Kidney (tissue), 22 donors: ENCODE results near the gene ST3GAL4. TPM values are rescaled to one million over a fixed set of nuclear protein-coding genes. Genes with fewer than 3 reads are reported as not detected.

Experiments used
- DNase-seq, 5 donors: peaks; one replicate each; pipeline ENCODE4 v3.0.0-alpha.2; 2013 to 2020
- FAIRE-seq: peaks from 2 replicates; lab custom pipeline; 2012; peaks lifted over from hg19 to GRCh38; lab: Jason Lieb, UNC
- H3K27ac ChIP-seq, 2 donors: one replicate each; pipeline ENCODE4 v1.7.0; 2013; ENCODE audit warnings: low read depth in 2 of 2, low read length in 2 of 2, inconsistent platforms in 1 of 2
- H3K27me3 ChIP-seq: one replicate; pipeline ENCODE4 v1.7.1; 2013; ENCODE audit warnings: low read length, inconsistent platforms; ENCODE audit not compliant: control insufficient read depth, insufficient read depth
- H3K36me3 ChIP-seq, 3 donors: one replicate each; pipeline versions ENCODE4 v1.7.0 to v1.7.1; 2013; ENCODE audit warnings: low read length in 3 of 3, control low read depth in 1 of 3, inconsistent platforms in 1 of 3; ENCODE audit not compliant: insufficient read depth in 3 of 3, control insufficient read depth in 2 of 3
- H3K4me1 ChIP-seq, 3 donors: one replicate each; pipeline versions ENCODE4 v1.7.0 to v1.7.1; 2013; ENCODE audit warnings: low read length in 3 of 3, inconsistent platforms in 1 of 3, low read depth in 1 of 3; ENCODE audit not compliant: control insufficient read depth in 2 of 3, insufficient read depth in 2 of 3
- H3K4me3 ChIP-seq, 3 donors: one replicate each; pipeline versions ENCODE4 v1.7.0 to v1.8.1; 2013; ENCODE audit warnings: low read length in 3 of 3, control low read depth in 1 of 3, inconsistent platforms in 1 of 3
- H3K9ac ChIP-seq, 3 donors: one replicate each; pipeline versions ENCODE4 v1.7.0 to v1.7.1; 2013; ENCODE audit warnings: low read length in 3 of 3, control low read depth in 1 of 3, inconsistent platforms in 1 of 3
- H3K9me3 ChIP-seq, 3 donors: one replicate each; pipeline versions ENCODE4 v1.7.0 to v1.7.1; 2013; ENCODE audit warnings: low read length in 3 of 3, control low read depth in 1 of 3, inconsistent platforms in 1 of 3; ENCODE audit not compliant: control insufficient read depth in 2 of 3, insufficient read depth in 1 of 3
- intact Hi-C: fragments of 100-400 bp; cut with DNase I; formaldehyde crosslinking; loops from one replicate; pipeline ENCODE4 v1.11.1; 2022
- long read RNA-seq, 10 donors: library from polyadenylated mRNA in 1 of 10; unstranded in 1 of 10; transcript quantifications; one replicate each; pipeline ENCODE4 v2.0.0 and lab custom pipeline, GENCODE V29; 2021 to 2026
- polyA plus RNA-seq: library from polyadenylated mRNA; stranded (reverse); fragments of 350-450 nt; fragmentation: Illumina TruSeq; extraction: RNeasy Lipid Tissue Mini Kit (QIAGEN cat#74804); gene quantifications from one replicate; pipeline ENCODE4 v1.2.3, GENCODE V29; 2014; ENCODE audit warnings: low read depth, low replicate concordance; ENCODE audit not compliant: insufficient read depth
- total RNA-seq: library from RNA; stranded (reverse); fragmentation: NEBNext Ultra II Directional; extraction: Animal tissue kit (Norgen Biotek cat#: 25700); gene quantifications from one replicate; pipeline ENCODE4 v1.2.1, GENCODE V29; 2021
- TF ChIP-seq, protein P1 (sequence below): IDR thresholded peaks from 3 replicates; pipeline ENCODE4 v1.5.1; 2012; ENCODE audit warnings: mild to moderate bottlenecking, moderate library complexity, borderline replicate concordance; ENCODE audit not compliant: insufficient read depth; ENCODE audit errors: extremely low read depth
- donor health status: control.
- donor health status: control.
- donor health status: control.
- donor health status: control.
- donor health status: control.
- donor health status: DM: yes; HTN: yes; CAD: no.
- donor health status: Normal renal cell carcinoma (clear cell type).

The ST3GAL4 gene, protein sequence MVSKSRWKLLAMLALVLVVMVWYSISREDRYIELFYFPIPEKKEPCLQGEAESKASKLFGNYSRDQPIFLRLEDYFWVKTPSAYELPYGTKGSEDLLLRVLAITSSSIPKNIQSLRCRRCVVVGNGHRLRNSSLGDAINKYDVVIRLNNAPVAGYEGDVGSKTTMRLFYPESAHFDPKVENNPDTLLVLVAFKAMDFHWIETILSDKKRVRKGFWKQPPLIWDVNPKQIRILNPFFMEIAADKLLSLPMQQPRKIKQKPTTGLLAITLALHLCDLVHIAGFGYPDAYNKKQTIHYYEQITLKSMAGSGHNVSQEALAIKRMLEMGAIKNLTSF
- total RNA-seq (27.4 TPM), polyA plus RNA-seq (72.8 TPM)
- long read RNA-seq, donor 1, partial matches to known transcripts: 0 of 4 reads
- long read RNA-seq, donor 1, other reads (novel, unspliced or antisense): 0 of 4 reads
- long read RNA-seq, donor 2, partial matches to known transcripts: 0 of 3 reads
- long read RNA-seq, donor 2, other reads (novel, unspliced or antisense): 0 of 3 reads
- long read RNA-seq, donor 3, partial matches to known transcripts: 0 of 2 reads
- long read RNA-seq, donor 3, other reads (novel, unspliced or antisense): 0 of 2 reads
- long read RNA-seq, donor 4, partial matches to known transcripts: 0 of 1 reads
- long read RNA-seq, donor 4, other reads (novel, unspliced or antisense): 0 of 1 reads
- long read RNA-seq, donor 5: 0 reads
- long read RNA-seq, donor 6: 0 reads
- long read RNA-seq, donor 7, transcript ST3GAL4-204 (11 exons, 1,812 nt): major isoform, 8 of 20 reads
- long read RNA-seq, donor 7, partial matches to known transcripts: 0 of 20 reads
- long read RNA-seq, donor 7, other reads (novel, unspliced or antisense): 5 of 20 reads
- long read RNA-seq, donor 8, partial matches to known transcripts: 0 of 2 reads
- long read RNA-seq, donor 8, other reads (novel, unspliced or antisense): 0 of 2 reads
- long read RNA-seq, donor 9, partial matches to known transcripts: 0 of 3 reads
- long read RNA-seq, donor 9, other reads (novel, unspliced or antisense): 0 of 3 reads
- long read RNA-seq, donor 10, partial matches to known transcripts: 0 of 2 reads
- long read RNA-seq, donor 10, other reads (novel, unspliced or antisense): 0 of 2 reads

DNA sequence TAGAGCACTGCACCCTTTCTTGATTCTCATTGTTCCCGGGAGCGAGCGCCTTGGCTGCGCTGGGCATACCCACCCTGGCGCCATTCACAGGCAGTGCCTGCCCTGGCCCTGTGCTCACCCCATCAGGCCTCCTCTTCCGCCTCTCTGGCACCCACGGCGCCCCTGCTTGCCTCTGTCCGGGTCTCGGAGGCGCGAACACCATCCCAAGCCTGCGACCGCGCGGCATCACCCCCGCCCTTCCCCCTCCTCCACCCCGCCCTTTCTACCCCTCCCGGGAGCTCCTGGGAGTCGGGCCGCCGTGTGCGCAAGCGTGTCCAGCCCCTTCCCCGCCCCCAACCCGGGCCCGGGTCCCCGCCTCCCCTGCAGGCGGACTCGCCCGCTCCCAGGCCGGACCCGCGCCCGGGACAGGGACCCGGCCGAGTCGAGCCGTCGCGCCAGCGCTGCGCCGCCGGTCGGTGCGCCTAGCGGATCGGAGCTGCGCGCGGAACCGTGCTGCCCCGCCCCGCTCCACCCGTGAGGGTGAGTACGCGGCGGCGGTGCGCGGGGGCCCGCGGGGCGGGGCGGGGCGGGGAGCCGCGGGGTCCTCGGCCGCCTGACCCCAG is at the start of gene ST3GAL4:
Gene ST3GAL4, plus strand, starts transcription at position 363 of the 602 bp plus-strand sequence. CDS start 50,470 bp downstream, outside the sequence.
- Histone ChIP-seq H3K4me3 (peak within 1 kb of the TSS; percentile 68 to 74 (median 73)), H3K9me3 (no peaks in the 10 kb centered on the region), H3K9ac (peak within 1 kb of the TSS; percentile 39 to 84 (median 56)), H3K27me3 (no peaks in the 10 kb centered on the region), H3K36me3 (no peaks in the 10 kb centered on the region), H3K27ac (peak within 1 kb of the TSS; percentile 77 to 81), H3K4me1 (peaks cover 0 to 35% (median 15%) of the 10 kb centered on the region in 3 donors)
- TF ChIP-seq, protein P1, sequence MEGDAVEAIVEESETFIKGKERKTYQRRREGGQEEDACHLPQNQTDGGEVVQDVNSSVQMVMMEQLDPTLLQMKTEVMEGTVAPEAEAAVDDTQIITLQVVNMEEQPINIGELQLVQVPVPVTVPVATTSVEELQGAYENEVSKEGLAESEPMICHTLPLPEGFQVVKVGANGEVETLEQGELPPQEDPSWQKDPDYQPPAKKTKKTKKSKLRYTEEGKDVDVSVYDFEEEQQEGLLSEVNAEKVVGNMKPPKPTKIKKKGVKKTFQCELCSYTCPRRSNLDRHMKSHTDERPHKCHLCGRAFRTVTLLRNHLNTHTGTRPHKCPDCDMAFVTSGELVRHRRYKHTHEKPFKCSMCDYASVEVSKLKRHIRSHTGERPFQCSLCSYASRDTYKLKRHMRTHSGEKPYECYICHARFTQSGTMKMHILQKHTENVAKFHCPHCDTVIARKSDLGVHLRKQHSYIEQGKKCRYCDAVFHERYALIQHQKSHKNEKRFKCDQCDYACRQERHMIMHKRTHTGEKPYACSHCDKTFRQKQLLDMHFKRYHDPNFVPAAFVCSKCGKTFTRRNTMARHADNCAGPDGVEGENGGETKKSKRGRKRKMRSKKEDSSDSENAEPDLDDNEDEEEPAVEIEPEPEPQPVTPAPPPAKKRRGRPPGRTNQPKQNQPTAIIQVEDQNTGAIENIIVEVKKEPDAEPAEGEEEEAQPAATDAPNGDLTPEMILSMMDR: no peak
- intact Hi-C loops: no loop called here
- no peak for FAIRE-seq
- DNase-seq: peak; percentile 85 to 95 (median 94)

DNA sequence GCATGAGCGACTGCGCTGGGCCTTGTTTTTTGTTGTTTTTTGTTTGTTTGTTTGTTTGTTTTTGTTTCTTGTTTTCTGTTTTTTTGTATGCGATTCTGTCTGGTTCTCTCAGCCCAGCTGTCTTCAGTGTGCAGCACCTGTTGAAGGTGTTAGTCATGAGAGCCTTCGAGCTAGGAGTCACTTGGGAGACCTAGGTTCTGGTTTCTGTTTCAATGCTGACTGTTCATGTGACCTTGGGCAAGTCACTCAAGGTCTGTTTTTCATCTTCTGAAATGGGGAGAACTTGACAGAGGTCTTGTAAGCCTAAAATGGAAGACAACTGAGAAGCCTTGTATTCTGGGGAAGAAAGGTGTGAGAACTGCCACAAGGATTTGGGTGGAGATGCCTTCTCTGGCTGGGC is 49.8 kb upstream of the ST3GAL4 start:
- TF ChIP-seq, protein P1: no peak
- intact Hi-C loops: no loop called here
- DNase-seq: no peak
- Histone ChIP-seq H3K27ac (no peak overlapping the region), H3K4me1 (peaks cover 0 to 8% (median 0%) of the 10 kb centered on the region in 3 donors), H3K9ac (no peak overlapping the region), H3K4me3 (no peak overlapping the region), H3K27me3 (no peaks in the 10 kb centered on the region), H3K9me3 (no peaks in the 10 kb centered on the region), H3K36me3 (peaks cover 0 to 2% (median 0%) of the 10 kb centered on the region in 3 donors)
- FAIRE-seq: no peak

DNA sequence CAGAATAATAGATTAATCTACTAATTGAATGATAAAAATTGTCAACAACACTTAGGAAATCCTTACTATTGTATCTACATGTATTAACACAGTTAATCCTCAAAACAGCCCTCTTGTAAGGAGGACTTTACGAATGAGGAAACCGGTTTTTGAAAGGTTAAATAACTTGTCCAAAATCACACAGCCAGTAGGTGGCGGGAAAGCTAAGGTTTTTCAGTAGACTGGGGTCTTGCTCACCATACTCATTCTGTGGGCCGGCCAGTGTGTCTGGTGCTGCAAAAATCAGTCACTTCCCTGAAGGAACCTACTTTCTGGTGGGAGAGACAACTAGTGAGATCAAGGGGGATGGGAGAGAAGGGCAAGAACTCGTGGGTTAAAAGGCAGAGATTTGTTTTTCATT is 47.8 kb upstream of the ST3GAL4 start:
- DNase-seq (peak in 3 of 5 donors; percentile 42 to 68 (median 46)), FAIRE-seq (no peak)
- no peaks in the 10 kb centered on the region for H3K9me3 ChIP-seq
- H3K9ac ChIP-seq: no peak overlapping the region
- H3K27ac ChIP-seq: no peak overlapping the region
- peaks cover 0 to 11% (median 0%) of the 10 kb centered on the region in 3 donors for H3K4me1 ChIP-seq
- no peaks in the 10 kb centered on the region for H3K27me3 ChIP-seq
- intact Hi-C loops: no loop called here
- H3K36me3 ChIP-seq: peaks cover 0 to 2% (median 0%) of the 10 kb centered on the region in 3 donors
- H3K4me3 ChIP-seq: no peak overlapping the region
- TF ChIP-seq, protein P1: no peak
